ENCODE measurements around the gene PDZD8.
"Not testable (repeated sequence)": the region's sequence is repeated elsewhere in the genome, so short reads cannot be mapped to it uniquely, and the experiment has no call there.

PDZD8 gene

GRCh38 chr10:117342641-117343040 lies 32.6 kb downstream of the PDZD8 start:
- DNase-seq = no peak

DNA sequence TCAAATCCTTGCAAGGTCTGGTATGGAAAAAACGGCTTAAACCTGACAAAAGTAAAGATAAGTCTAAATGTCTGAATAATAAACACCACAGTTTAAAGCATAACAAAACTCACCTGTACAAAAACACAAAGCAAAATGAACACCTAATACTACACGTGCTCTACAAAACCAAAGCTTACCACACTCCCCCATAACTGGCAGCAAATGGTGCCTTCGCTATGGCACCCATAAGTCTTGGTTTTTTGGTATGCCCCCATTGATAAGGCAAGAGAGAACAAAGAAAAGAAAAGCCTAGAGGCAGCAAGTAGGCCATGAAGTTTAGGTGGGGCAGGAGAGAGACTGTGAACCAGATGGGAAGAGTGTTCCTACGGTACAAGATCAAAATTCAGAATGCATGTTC lies 34.2 kb downstream of the PDZD8 start:
- no peak for DNase-seq

GRCh38 chr10:117339979-117340378 lies 35.3 kb downstream of the PDZD8 start:
- DNase-seq = no peak

GRCh38 chr10:117339578-117339977 lies 35.7 kb downstream of the PDZD8 start:
- no peak for DNase-seq

DNA sequence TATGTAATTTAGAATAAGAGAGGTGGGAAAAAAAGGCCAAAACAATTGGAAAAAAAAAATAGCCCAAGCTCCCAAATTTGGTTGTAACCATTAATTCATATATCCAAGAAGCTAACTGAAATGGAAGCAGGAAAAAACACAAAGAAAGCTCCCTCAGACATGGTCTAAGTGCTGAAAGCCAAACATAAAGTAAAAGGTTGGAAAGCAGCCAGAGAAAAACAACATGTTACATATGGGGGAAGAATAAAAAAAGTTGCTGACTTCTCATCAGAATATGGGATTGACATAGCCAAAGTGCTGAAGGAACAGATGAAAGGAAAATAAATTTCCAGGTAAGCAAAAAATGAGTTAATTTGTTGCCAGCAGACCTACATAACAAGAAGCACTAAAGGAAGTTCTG lies 40.3 kb downstream of the PDZD8 start:
- DNase-seq = no peak

- no peak for DNase-seq
Measured at GRCh38 chr10:117334066-117334465, 41.2 kb downstream of the PDZD8 start.

DNA sequence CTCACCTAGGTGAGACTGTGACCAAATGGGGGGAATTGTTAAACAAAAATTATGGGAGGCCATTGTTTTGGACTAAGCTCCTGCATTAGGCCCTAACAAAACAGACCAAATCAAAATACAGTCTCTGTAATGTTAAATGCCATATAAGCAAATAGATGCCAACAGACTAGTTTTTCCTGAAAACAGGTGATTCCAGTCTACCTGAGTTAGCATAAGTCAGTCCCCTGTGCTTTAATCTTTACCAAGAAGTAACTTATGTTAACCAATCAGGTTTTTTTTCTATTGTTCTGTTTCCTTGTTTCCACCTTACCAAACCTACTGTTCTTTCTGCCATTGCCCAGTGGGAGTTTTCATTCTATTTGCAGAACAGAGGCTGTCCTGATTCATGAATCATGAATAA lies 48.0 kb downstream of the PDZD8 start:
- DNase-seq = no peak

GRCh38 chr10:117324367-117324766 lies 50.9 kb downstream of the PDZD8 start:
- DNase-seq = no peak

- DNase-seq = no peak
Measured at GRCh38 chr10:117322260-117322659, 53.0 kb downstream of the PDZD8 start.

DNA sequence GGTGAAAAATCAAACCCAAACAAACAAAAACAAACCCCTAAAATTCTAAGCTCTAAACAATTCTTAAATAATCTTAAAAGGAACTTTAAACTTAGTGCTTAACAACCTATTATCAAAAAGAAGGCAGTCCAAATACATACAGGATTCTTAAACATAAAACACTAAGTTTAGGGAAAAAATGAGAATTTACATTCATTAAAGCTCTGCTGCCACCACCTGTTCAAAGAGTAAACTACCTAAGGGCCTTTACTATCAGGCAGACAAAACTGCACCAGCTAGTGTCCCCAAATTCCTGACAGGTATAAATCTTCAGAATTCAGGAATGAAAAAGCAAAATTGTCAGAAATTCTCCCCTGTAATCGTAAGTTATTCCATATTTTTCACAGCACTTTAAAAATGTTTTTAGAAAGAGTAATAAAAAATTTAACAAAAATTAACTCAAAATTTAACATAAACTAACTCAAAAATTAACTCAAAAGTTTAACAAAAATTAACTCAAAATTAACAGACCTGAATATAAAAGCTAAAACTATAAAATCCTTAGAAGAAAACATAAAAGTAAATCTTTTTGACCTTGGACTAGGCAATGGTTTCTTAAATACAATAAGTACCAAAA lies 55.1 kb downstream of the PDZD8 start:
- no peak for DNase-seq

GRCh38 chr10:117318909-117319308 lies 56.3 kb downstream of the PDZD8 start:
- DNase-seq = no peak

GRCh38 chr10:117316701-117317100 lies 58.5 kb downstream of the PDZD8 start:
- DNase-seq = no peak

GRCh38 chr10:117313641-117314040 lies 61.6 kb downstream of the PDZD8 start:
- DNase-seq = no peak

GRCh38 chr10:117312430-117312829 lies 62.8 kb downstream of the PDZD8 start:
- no peak for DNase-seq

DNA sequence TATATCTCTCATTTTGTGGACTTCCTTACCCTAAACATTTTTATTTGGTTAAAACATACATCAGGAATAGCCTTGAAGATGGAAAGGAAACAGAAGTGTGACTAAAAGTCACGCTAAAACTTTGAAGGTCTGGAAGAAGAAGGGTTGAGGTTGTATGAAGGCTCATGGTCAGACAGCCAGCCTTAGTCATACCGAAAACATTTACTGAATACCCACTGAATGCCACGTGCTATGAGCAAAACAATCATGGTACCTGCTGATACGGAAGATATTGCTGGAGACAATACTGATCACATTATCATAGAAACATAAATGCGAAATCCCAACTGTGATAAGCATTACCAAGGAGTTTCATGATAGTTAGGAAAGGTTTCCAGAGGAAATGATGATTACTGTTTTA lies 64.0 kb downstream of the PDZD8 start:
- no peak for DNase-seq

DNA sequence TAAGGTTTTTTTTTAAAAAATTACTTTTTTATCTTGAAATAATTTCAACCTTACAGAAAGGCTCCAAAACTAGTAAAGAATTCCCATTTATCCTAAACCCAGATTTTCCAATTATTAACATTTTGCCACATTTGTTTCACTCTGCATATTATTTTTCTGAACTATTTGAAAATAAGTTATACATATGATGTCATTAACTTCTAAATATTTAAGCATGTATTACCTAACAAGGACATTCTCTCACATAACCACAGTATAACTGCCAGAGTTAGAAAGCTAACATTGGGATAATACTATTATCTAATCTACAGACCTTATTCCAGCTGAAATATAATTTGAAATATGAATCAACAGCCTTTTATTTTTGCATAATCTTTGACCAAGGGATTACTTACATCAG lies 68.6 kb downstream of the PDZD8 start:
- no peak for DNase-seq

- not testable (repeated sequence) for DNase-seq
Measured at GRCh38 chr10:117303451-117303850, 71.8 kb downstream of the PDZD8 start.

- DNase-seq = no peak
Measured at GRCh38 chr10:117300671-117301070, 74.6 kb downstream of the PDZD8 start.

GRCh38 chr10:117299435-117299834 lies 75.8 kb downstream of the PDZD8 start:
- no peak for DNase-seq

DNA sequence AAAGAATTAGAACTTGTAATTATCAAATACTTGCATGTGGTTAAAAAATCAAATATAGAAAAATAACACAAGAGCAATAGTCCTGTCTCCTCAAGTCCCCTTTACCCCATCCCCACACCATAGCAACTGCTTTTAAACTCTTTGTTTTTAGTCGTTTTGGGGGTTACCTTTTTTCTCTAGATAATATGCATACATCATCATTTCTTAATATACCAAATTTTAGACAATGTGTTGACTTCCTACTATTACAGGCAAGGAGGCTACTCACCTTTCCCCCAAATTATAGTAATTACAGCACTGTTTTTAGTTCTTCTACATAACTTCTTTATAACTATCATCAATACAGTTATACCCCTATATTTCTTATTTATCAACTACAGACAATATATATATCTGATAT lies 77.0 kb downstream of the PDZD8 start:
- DNase-seq = no peak

- no peak for DNase-seq
Measured at GRCh38 chr10:117294735-117295134, 80.5 kb downstream of the PDZD8 start.

DNA sequence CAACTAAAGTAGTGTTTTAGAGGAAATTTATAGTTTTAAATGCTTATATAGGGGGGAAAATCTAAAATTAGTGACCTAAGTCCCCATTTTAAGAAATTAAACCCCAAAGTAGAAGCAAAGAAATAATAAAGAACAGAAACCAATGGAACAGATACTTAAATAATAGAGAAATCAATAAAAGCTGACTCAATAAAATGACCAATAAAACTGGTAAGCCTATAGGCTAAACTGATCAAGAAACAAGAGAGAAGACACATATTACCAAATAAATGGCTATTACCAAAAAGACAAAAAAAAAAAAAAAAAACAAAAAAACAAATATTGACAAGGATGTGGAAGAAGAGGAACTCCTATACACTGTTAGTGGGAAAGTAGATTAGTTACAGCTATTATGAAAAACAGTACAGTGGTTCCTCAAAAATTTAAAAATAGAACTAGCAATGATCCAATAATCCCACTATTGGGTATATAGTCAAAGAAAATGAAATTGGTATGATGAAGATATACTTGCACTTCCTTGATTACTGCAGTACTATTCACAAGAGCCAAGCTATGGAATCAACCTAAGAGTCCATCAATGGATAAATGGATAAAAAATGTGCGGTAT lies 81.1 kb downstream of the PDZD8 start:
- no peak for DNase-seq

DNA sequence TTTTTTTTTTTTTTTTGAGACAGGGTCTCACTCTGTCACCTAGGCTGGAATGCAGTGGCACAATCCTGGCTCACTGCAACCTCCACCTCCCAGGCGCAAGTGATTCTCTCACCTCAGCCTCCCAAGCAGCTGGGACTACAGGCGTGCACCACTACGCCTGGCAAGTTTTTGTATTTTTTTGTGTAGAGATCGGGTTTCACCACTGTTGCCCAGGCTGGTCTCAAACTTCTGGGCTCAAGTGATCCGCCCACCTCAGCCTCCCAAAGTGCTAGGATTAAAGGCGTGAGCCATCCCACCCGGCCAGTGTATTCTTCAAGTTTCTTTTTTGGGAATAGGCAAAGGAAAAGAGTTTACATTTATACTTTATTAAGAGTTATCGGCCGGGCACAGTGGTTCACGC lies 84.4 kb downstream of the PDZD8 start:
- not testable (repeated sequence) for DNase-seq

- no peak for DNase-seq
Measured at GRCh38 chr10:117284716-117285494, 90.3 kb downstream of the PDZD8 start.
